ENCODE measurements around the gene NFIA. TPM values are rescaled to one million over a fixed set of nuclear protein-coding genes. Genes with fewer than 3 reads are reported as not detected.

NFIA gene
- total RNA-seq, 1 experiment from 2014 or later: 0.35 TPM

GRCh38 chr1:61165402-61165801, 83.0 kb downstream of the NFIA start:
- Histone ChIP-seq H3K9ac (ENCODE audit: extremely low read depth, insufficient read length, low read length) (no peak overlapping the region), H3K79me1 (ENCODE audit: insufficient read depth, low read depth, low read length, poor library complexity, severe bottlenecking) (no peaks in the 10 kb centered on the region), H2BK12ac (ENCODE audit: insufficient read length, low read depth, low read length) (no peak overlapping the region), H3K4me2 (ENCODE audit: insufficient read depth, insufficient read length, low read length) (no peak overlapping the region), H3T11ph (ENCODE audit: low read length) (no peak overlapping the region), H3K56ac (ENCODE audit: insufficient read length, low read depth, low read length) (no peak overlapping the region), H3K9me3 (ENCODE audit: control insufficient read depth, low read depth, low read length) (no peaks in the 10 kb centered on the region), H3K4ac (ENCODE audit: low read depth, low read length) (no peak overlapping the region), H3K23me2 (ENCODE audit: insufficient read length, low read depth, low read length, poor library complexity, severe bottlenecking) (no peaks in the 10 kb centered on the region), H2BK15ac (ENCODE audit: low read depth, low read length) (no peak overlapping the region), H4K8ac (replicated peaks; ENCODE audit: insufficient read length, low read depth, low read length) (no peak overlapping the region), H4K20me1 (ENCODE audit: control insufficient read depth, insufficient read depth, insufficient read length) (no peaks in the 10 kb centered on the region), H3K23ac (ENCODE audit: insufficient read length, low read depth, low read length) (no peak overlapping the region), H2BK20ac (ENCODE audit: low read depth, low read length, poor library complexity, severe bottlenecking) (no peak overlapping the region), H3K79me2 (ENCODE audit: insufficient read depth, low read length) (no peaks in the 10 kb centered on the region), H3K4me1 (ENCODE audit: insufficient read depth, low read length) (no peaks in the 10 kb centered on the region), H3K14ac (ENCODE audit: insufficient read depth, low read length) (no peak overlapping the region), H3K18ac (ENCODE audit: insufficient read length, low read depth, low read length) (no peak overlapping the region), H4K5ac (ENCODE audit: insufficient read length, low read depth, low read length) (no peak overlapping the region), H2AK5ac (ENCODE audit: insufficient read length, low read length) (no peak overlapping the region), H3K27ac (ENCODE audit: insufficient read length, low read depth, low read length) (no peak overlapping the region), H2AFZ (ENCODE audit: low read length) (no peak overlapping the region), H2BK120ac (ENCODE audit: low read depth, low read length, poor library complexity, severe bottlenecking) (no peak overlapping the region), H4K91ac (ENCODE audit: insufficient read length, low read depth, low read length) (no peak overlapping the region), H2BK5ac (ENCODE audit: insufficient read length, low read length) (no peak overlapping the region), H3K27me3 (ENCODE audit: insufficient read depth, low read length) (no peaks in the 10 kb centered on the region)
- WGBS (ENCODE audit: extremely low coverage, insufficient read length, low lambda C conversion rate): no CpG with 5 or more reads among the region's 2 CpGs
- Mint-ChIP-seq H3K9me3 (no peaks in the 10 kb centered on the region), H3K4me1 (no peaks in the 10 kb centered on the region), H3K27me3 (ENCODE audit: low read depth) (no peaks in the 10 kb centered on the region), H3K27ac (no peak overlapping the region), H3K4me3 (no peak overlapping the region), H3K36me3 (ENCODE audit: insufficient read depth in 1 of 3, low read depth in 3 of 3) (no peaks in the 10 kb centered on the region)
- TF ChIP-seq CTCF (conservative IDR thresholded peaks at IDR 0.05): no peak
- no peak for DNase-seq

All from H9 (cell line).